K562 (cell line): ENCODE data around the gene RYR3. TPM values are rescaled to one million over a fixed set of nuclear protein-coding genes. Genes with fewer than 3 reads are reported as not detected.

Source experiments
- ATAC-seq: fragments of 200-7000 bp; cut with Tn5 transposase; 3 replicates; pipeline ENCODE4 v1.9.1; 2020; ENCODE audit warnings: moderate library complexity
- BruUV-seq: library from RNA; stranded (reverse); fragments of 400-500 nt; replicated peaks from 2 replicates; lab custom pipeline; 2021; lab: Mats Ljungman, UMichigan
- CTCF ChIA-PET: fragments of 300-600 bp; formaldehyde crosslinking; extraction: SDS; loops from one replicate; lab custom pipeline; 2021; ENCODE audit warnings: low intra/inter-chr PET ratio; lab: Yijun Ruan, JAX
- POLR2A ChIA-PET: fragments of 300-600, 350-650 bp; sonication (Branson Sonifier 250); formaldehyde crosslinking; extraction: SDS; loops from one replicate; lab custom pipeline; 2021; ENCODE audit warnings: antibody characterized with exemption, inconsistent platforms; lab: Yijun Ruan, JAX
- DNase-seq, 4 experiments: peaks; one replicate each; pipeline versions ENCODE4 v3.0.0 to v3.0.0-alpha.2; 2011 to 2018; ENCODE audit warnings: low spot score in 3 of 4, mixed read lengths in 3 of 4; ENCODE audit errors: extremely low read depth in 1 of 4
- FAIRE-seq: peaks from 2 replicates; lab custom pipeline; 2011; peaks lifted over from hg19 to GRCh38; lab: Jason Lieb, UNC
- H2AFZ ChIP-seq: 2 replicates; pipeline ENCODE4 v1.6.0; 2011; ENCODE audit warnings: low read depth, low read length, control low read depth, inconsistent platforms
- H3K27ac ChIP-seq: fragments of 200-600 bp; 3 replicates; pipeline ENCODE4 v1.8.0; 2011; ENCODE audit warnings: low read depth, mild to moderate bottlenecking, control low read depth, inconsistent platforms, low read length, moderate library complexity, mixed read lengths; ENCODE audit errors: extremely low read depth
- H3K27me3 ChIP-seq, 2 experiments: fragments of 300-600 bp in 1 of 2; 2 replicates in 1 of 2; 3 replicates in 1 of 2; pipeline versions ENCODE4 v1.6.0 to v1.8.0; 2011; ENCODE audit warnings: inconsistent platforms in 2 of 2, low read length in 2 of 2, mild to moderate bottlenecking in 1 of 2, mixed read lengths in 1 of 2, moderate library complexity in 1 of 2; ENCODE audit not compliant: control insufficient read depth in 2 of 2, insufficient read depth in 2 of 2
- H3K36me3 ChIP-seq: fragments of 300-600 bp; 3 replicates; pipeline ENCODE4 v1.8.0; 2011; ENCODE audit warnings: mild to moderate bottlenecking, low read length, inconsistent platforms; ENCODE audit not compliant: control insufficient read depth, insufficient read depth
- H3K4me1 ChIP-seq, 2 experiments: fragments of 200-600 bp in 1 of 2; replicated peaks in 1 of 2; 2 replicates in 1 of 2; 3 replicates in 1 of 2; pipeline versions ENCODE4 v1.5.1 to v1.8.0; 2011; ENCODE audit warnings: inconsistent platforms in 2 of 2, low read length in 2 of 2, mild to moderate bottlenecking in 1 of 2, mixed read lengths in 1 of 2, moderate library complexity in 1 of 2; ENCODE audit not compliant: control insufficient read depth in 2 of 2, insufficient read depth in 2 of 2
- H3K4me2 ChIP-seq: 2 replicates; pipeline ENCODE4 v1.6.1; 2011; ENCODE audit warnings: low read length, control low read depth, inconsistent platforms, mixed read lengths; ENCODE audit not compliant: insufficient read depth
- H3K4me3 ChIP-seq: fragments of 200-600 bp; sonication (generic), shearing (Covaris generic); 2 replicates; pipeline ENCODE4 v1.5.1; 2016; ENCODE audit warnings: control low read depth, inconsistent platforms
- H3K79me2 ChIP-seq: fragments of 200-600 bp; 3 replicates; pipeline ENCODE4 v1.8.0; 2011; ENCODE audit warnings: low read length, inconsistent platforms; ENCODE audit not compliant: control insufficient read depth, insufficient read depth
- H3K9ac ChIP-seq, 2 experiments: 2 replicates each; pipeline versions ENCODE4 v1.6.0 to v1.6.1; 2011; ENCODE audit warnings: low read depth in 2 of 2, low read length in 2 of 2, control low read depth in 1 of 2, inconsistent platforms in 1 of 2, mild to moderate bottlenecking in 1 of 2, mixed read lengths in 1 of 2; ENCODE audit not compliant: insufficient read depth in 1 of 2
- H3K9me1 ChIP-seq: one replicate; pipeline ENCODE4 v1.6.0; 2011; ENCODE audit warnings: inconsistent platforms, mild to moderate bottlenecking, low read length, moderate library complexity; ENCODE audit not compliant: control insufficient read depth, insufficient read depth
- H3K9me3 ChIP-seq: replicated peaks from 2 replicates; pipeline ENCODE4 v1.5.1; 2011; ENCODE audit warnings: low read depth, low read length, inconsistent platforms; ENCODE audit not compliant: control insufficient read depth, insufficient read depth
- H4K20me1 ChIP-seq: replicated peaks from 2 replicates; pipeline ENCODE4 v1.6.1; 2011; ENCODE audit warnings: low read length, inconsistent platforms, mixed read lengths; ENCODE audit not compliant: control insufficient read depth, insufficient read depth
- DMBX1 ChIP-seq: fragments of 250-450 bp; sonication (Bioruptor Pico); IDR thresholded peaks from 2 replicates; pipeline ENCODE4 v1.8.0; 2022; ENCODE audit warnings: inconsistent platforms, mild to moderate bottlenecking, moderate library complexity, borderline replicate concordance
- PHF20 ChIP-seq: fragments of 450-650 bp; IDR thresholded peaks from 2 replicates; pipeline ENCODE4 v1.6.1; 2018; ENCODE audit not compliant: partially characterized antibody
- POLR2B ChIP-seq: fragments of 450-650 bp; IDR thresholded peaks from 2 replicates; pipeline ENCODE4 v1.6.1; 2018; ENCODE audit warnings: low read depth; ENCODE audit not compliant: partially characterized antibody
- TAF7 ChIP-seq: fragments of 450-650 bp; IDR thresholded peaks from 2 replicates; pipeline ENCODE4 v1.6.1; 2016; ENCODE audit warnings: missing genetic modification characterization, missing compliant biosample characterization
- ZNF766 ChIP-seq: fragments of 200-800 bp; sonication (Bioruptor generic); conservative IDR thresholded peaks from 2 replicates; pipeline ENCODE4 v1.6.1; 2016; ENCODE audit warnings: missing genetic modification characterization, missing compliant biosample characterization
- WGBS: fragments of 100-300 bp; shearing (Covaris generic); methylation state at CpG from one replicate; pipeline ENCODE4 v1.1.6; 2016; ENCODE audit warnings: low coverage, mixed read lengths; ENCODE audit not compliant: insufficient coverage; ENCODE audit errors: missing lambda C conversion rate; 5-methylcytosine and 5-hydroxymethylcytosine counted together
- in situ Hi-C: fragments of 300-500 bp; cut with MboI; formaldehyde crosslinking; loops from 4 replicates; pipeline ENCODE4 v1.15.0; 2018; ENCODE audit warnings: inconsistent platforms, mixed read lengths
- intact Hi-C: fragments of 100-400 bp; cut with micrococcal nuclease; formaldehyde crosslinking; loops from 2 replicates; pipeline ENCODE4 v1.14.2; 2022
- polyA plus RNA-seq, 8 experiments: library from polyadenylated mRNA; depleted of rRNA in 4 of 8; stranded (reverse) in 5 of 8; unstranded in 3 of 8; fragments of >200 nt; fragmentation: Nextera tagmentation in 2 of 8; fragmentation: Illumina TruSeq in 1 of 8; extraction: Ambion mirVana in 2 of 8; extraction: Trizol in 1 of 8; gene quantifications; 2 replicates each; pipeline versions ENCODE4 v1.2.1 to v1.2.3, GENCODE V29; 2011 to 2014; ENCODE audit warnings: inconsistent platforms in 1 of 8, missing spikeins in 1 of 8
- total RNA-seq, 7 experiments: library from RNA; depleted of rRNA in 6 of 7; stranded (reverse); fragments of >200 nt in 6 of 7; fragmentation: Illumina TruSeq in 2 of 7; extraction: Trizol in 2 of 7; gene quantifications; 2 replicates each; pipeline versions ENCODE4 v1.2.1 to v1.2.3, GENCODE V29; 2011 to 2021; ENCODE audit warnings: low replicate concordance in 1 of 7
- TF ChIP-seq, protein P1 (sequence below): fragments of 450-650 bp; IDR thresholded peaks from 2 replicates; pipeline ENCODE4 v1.6.1; 2016; ENCODE audit warnings: low read depth
- TF ChIP-seq, protein P2 (sequence below): IDR thresholded peaks from 3 replicates; pipeline ENCODE4 v1.6.1; 2011; ENCODE audit warnings: borderline replicate concordance, mild to moderate bottlenecking, moderate library complexity; ENCODE audit not compliant: insufficient read length; ENCODE audit errors: extremely low read depth
- TF ChIP-seq, protein P3 (sequence below): sonication (generic); formaldehyde crosslinking; IDR thresholded peaks from 2 replicates; pipeline ENCODE4 v1.8.0; 2022; ENCODE audit warnings: missing genetic modification reagents, mild to moderate bottlenecking, moderate library complexity, borderline replicate concordance

The RYR3 gene
- total and polyA plus RNA-seq, 9 of the 15 experiments (the other 6 are each of a cell fraction or from before 2014, with no cell fraction given) = 0.04 TPM; not detected in 8

DNA sequence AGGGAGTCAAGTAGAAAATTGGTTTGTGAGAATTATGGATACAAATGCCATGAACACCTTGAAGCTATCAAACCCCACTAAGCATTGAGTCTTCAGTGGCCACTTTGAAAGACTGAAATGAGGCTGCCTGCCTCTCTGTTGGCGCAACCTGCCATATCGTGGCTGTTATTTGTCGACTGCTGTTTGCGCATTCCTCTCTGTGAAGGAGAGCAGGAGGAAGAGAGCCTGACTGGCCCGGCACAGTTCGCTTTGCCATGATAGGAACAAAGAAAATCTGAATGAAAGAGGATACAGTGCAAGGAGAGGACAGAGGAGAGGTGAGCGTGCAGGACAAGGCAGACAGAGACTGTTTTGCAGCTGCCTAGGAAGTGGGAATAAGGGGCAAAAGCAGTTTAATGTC, 289.4 kb downstream of the RYR3 start (continued):
- TF ChIP-seq, protein P1, sequence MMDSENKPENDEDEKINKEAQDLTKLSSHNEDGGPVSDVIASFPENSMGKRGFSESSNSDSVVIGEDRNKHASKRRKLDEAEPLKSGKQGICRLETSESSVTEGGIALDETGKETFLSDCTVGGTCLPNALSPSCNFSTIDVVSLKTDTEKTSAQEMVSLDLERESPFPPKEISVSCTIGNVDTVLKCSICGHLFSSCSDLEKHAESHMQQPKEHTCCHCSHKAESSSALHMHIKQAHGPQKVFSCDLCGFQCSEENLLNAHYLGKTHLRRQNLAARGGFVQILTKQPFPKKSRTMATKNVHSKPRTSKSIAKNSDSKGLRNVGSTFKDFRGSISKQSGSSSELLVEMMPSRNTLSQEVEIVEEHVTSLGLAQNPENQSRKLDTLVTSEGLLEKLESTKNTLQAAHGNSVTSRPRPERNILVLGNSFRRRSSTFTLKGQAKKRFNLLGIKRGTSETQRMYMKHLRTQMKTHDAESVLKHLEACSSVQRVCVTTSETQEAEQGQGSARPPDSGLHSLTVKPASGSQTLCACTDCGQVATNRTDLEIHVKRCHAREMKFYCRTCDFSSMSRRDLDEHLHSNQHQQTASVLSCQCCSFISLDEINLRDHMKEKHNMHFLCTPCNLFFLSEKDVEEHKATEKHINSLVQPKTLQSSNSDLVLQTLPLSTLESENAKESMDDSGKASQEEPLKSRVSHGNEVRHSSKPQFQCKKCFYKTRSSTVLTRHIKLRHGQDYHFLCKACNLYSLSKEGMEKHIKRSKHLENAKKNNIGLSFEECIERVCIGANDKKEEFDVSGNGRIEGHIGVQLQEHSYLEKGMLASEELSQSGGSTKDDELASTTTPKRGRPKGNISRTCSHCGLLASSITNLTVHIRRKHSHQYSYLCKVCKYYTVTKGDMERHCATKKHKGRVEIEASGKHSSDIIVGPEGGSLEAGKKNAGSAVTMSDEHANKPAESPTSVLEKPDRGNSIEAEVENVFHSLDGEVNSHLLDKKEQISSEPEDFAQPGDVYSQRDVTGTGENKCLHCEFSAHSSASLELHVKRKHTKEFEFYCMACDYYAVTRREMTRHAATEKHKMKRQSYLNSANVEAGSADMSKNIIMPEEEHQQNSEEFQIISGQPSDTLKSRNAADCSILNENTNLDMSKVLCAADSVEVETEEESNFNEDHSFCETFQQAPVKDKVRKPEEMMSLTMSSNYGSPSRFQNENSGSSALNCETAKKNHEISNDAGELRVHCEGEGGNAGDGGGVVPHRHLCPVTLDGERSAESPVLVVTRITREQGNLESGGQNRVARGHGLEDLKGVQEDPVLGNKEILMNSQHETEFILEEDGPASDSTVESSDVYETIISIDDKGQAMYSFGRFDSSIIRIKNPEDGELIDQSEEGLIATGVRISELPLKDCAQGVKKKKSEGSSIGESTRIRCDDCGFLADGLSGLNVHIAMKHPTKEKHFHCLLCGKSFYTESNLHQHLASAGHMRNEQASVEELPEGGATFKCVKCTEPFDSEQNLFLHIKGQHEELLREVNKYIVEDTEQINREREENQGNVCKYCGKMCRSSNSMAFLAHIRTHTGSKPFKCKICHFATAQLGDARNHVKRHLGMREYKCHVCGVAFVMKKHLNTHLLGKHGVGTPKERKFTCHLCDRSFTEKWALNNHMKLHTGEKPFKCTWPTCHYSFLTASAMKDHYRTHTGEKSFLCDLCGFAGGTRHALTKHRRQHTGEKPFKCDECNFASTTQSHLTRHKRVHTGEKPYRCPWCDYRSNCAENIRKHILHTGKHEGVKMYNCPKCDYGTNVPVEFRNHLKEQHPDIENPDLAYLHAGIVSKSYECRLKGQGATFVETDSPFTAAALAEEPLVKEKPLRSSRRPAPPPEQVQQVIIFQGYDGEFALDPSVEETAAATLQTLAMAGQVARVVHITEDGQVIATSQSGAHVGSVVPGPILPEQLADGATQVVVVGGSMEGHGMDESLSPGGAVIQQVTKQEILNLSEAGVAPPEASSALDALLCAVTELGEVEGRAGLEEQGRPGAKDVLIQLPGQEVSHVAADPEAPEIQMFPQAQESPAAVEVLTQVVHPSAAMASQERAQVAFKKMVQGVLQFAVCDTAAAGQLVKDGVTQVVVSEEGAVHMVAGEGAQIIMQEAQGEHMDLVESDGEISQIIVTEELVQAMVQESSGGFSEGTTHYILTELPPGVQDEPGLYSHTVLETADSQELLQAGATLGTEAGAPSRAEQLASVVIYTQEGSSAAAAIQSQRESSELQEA = no peak
- TF ChIP-seq, all 486 proteins: peak for 0

DNA sequence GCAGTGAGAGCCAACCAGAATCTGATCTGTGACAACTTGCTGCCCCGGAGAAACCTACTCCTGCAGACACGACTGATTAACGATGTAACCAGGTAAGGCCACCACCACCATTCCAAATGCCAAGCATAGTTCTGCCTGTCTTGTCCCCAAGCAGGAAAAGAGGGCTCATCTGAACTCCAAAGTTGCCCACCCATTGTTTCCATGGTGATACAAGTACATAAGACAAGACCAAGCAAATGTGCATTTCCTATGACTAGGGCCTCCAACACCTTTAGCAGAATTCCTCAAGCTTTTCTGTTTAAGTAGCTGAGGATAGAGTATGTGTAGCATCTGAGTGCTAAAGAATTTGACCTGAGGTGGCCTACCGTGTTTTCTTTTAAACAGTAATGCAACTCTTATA, 290.7 kb downstream of the RYR3 start:
- intact Hi-C loops (no loop called here), in situ Hi-C loops (no loop called here)
- H3K4me3 ChIP-seq = no peak overlapping the region
- H3K79me2 ChIP-seq = no peaks in the 10 kb centered on the region
- peaks cover 0 to 4% of the 10 kb centered on the region in 2 experiments; a peak in 1 of 5 replicates for H3K27me3 ChIP-seq
- BruUV-seq = no TSS peak
- no peak overlapping the region for H3K4me2 ChIP-seq
- no peaks in the 10 kb centered on the region for H3K9me3 ChIP-seq
- no peak overlapping the region for H3K9ac ChIP-seq
- H3K27ac ChIP-seq = no peak overlapping the region
- H2AFZ ChIP-seq = no peak overlapping the region
- ATAC-seq (no peak), DNase-seq (no peak), FAIRE-seq (no peak)
- H4K20me1 ChIP-seq = no peaks in the 10 kb centered on the region
- ChIA-PET POLR2A (no interaction called here), CTCF (no interaction called here)
- H3K9me1 ChIP-seq = no peaks in the 10 kb centered on the region
- TF ChIP-seq TAF7 (tag) (no peak), ZNF766 (CRISPR knock-in tag) (no peak), POLR2B (no peak), PHF20 (no peak), DMBX1 (CRISPR knock-in tag) (no peak)
- TF ChIP-seq, protein P2, sequence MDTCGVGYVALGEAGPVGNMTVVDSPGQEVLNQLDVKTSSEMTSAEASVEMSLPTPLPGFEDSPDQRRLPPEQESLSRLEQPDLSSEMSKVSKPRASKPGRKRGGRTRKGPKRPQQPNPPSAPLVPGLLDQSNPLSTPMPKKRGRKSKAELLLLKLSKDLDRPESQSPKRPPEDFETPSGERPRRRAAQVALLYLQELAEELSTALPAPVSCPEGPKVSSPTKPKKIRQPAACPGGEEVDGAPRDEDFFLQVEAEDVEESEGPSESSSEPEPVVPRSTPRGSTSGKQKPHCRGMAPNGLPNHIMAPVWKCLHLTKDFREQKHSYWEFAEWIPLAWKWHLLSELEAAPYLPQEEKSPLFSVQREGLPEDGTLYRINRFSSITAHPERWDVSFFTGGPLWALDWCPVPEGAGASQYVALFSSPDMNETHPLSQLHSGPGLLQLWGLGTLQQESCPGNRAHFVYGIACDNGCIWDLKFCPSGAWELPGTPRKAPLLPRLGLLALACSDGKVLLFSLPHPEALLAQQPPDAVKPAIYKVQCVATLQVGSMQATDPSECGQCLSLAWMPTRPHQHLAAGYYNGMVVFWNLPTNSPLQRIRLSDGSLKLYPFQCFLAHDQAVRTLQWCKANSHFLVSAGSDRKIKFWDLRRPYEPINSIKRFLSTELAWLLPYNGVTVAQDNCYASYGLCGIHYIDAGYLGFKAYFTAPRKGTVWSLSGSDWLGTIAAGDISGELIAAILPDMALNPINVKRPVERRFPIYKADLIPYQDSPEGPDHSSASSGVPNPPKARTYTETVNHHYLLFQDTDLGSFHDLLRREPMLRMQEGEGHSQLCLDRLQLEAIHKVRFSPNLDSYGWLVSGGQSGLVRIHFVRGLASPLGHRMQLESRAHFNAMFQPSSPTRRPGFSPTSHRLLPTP = no peak
- TF ChIP-seq, protein P3, sequence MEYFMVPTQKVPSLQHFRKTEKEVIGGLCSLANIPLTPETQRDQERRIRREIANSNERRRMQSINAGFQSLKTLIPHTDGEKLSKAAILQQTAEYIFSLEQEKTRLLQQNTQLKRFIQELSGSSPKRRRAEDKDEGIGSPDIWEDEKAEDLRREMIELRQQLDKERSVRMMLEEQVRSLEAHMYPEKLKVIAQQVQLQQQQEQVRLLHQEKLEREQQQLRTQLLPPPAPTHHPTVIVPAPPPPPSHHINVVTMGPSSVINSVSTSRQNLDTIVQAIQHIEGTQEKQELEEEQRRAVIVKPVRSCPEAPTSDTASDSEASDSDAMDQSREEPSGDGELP = no peak
- 0% methylated on average over 4 of the region's 4 CpGs for WGBS
- H3K4me1 ChIP-seq = no peaks in the 10 kb centered on the region
- H3K36me3 ChIP-seq = no peaks in the 10 kb centered on the region
